Neural cell (in vitro differentiated cells): ENCODE results near the gene ELAPOR2. TPM values are rescaled to one million over a fixed set of nuclear protein-coding genes. Genes with fewer than 3 reads are reported as not detected.
"Not testable (repeated sequence)": the region's sequence is repeated elsewhere in the genome, so short reads cannot be mapped to it uniquely, and the experiment has no call there.

Source experiments
- H2AFZ ChIP-seq: fragments of 200-600, 300-800 bp; sonication (generic), shearing (Covaris generic); 2 replicates; pipeline ENCODE4 v1.6.0; 2014; ENCODE audit warnings: low read depth, mild to moderate bottlenecking, antibody characterized with exemption, low read length, moderate library complexity
- H3F3A ChIP-seq: fragments of 200-600 bp; shearing (Covaris generic); 2 replicates; pipeline ENCODE4 v1.6.1; 2016; ENCODE audit warnings: mild to moderate bottlenecking, moderate library complexity, mixed read lengths, antibody characterized with exemption, low read length; ENCODE audit not compliant: insufficient read depth, poor library complexity, severe bottlenecking
- H3K27ac ChIP-seq: fragments of 200-600, 300-800 bp; sonication (generic), shearing (Covaris generic); 2 replicates; pipeline ENCODE4 v1.5.1; 2014; ENCODE audit warnings: mild to moderate bottlenecking, low read length, moderate library complexity
- H3K27me3 ChIP-seq: fragments of 300-800, 200-600 bp; sonication (generic), shearing (Covaris generic); 2 replicates; pipeline ENCODE4 v1.6.0; 2014; ENCODE audit warnings: mild to moderate bottlenecking, low read depth, low read length, moderate library complexity; ENCODE audit not compliant: insufficient read depth
- H3K36me3 ChIP-seq: fragments of 300-800, 200-600 bp; sonication (generic), shearing (Covaris generic); 2 replicates; pipeline ENCODE4 v1.5.1; 2014; ENCODE audit warnings: mild to moderate bottlenecking, antibody characterized with exemption, low read length, moderate library complexity; ENCODE audit not compliant: insufficient read depth
- H3K4me2 ChIP-seq: fragments of 300-800, 200-600 bp; sonication (generic), shearing (Covaris generic); 2 replicates; pipeline ENCODE4 v1.6.0; 2014; ENCODE audit warnings: mild to moderate bottlenecking, low read length
- H3K4me3 ChIP-seq: fragments of 300-800, 200-600 bp; sonication (generic), shearing (Covaris generic); 2 replicates; pipeline ENCODE4 v1.5.1; 2014; ENCODE audit warnings: mild to moderate bottlenecking, low read length, moderate library complexity
- H3K79me2 ChIP-seq: fragments of 200-600 bp; shearing (Covaris generic); replicated peaks from 2 replicates; pipeline ENCODE4 v1.6.0; 2014; ENCODE audit warnings: mild to moderate bottlenecking, low read length, moderate library complexity; ENCODE audit not compliant: insufficient read depth
- H3K9ac ChIP-seq: fragments of 300-800, 200-600 bp; sonication (generic), shearing (Covaris generic); 2 replicates; pipeline ENCODE4 v1.6.1; 2016; ENCODE audit warnings: mild to moderate bottlenecking, low read length, mixed read lengths
- H3K9me2 ChIP-seq: fragments of 200-600 bp; shearing (Covaris generic); 2 replicates; pipeline ENCODE4 v1.6.1; 2016; ENCODE audit warnings: mild to moderate bottlenecking, low read length, mixed read lengths; ENCODE audit not compliant: insufficient read depth
- H3K9me3 ChIP-seq: fragments of 200-600, 300-800 bp; sonication (generic), shearing (Covaris generic); 2 replicates; pipeline ENCODE4 v1.6.1; 2016; ENCODE audit warnings: mild to moderate bottlenecking, mixed run types, low read length, moderate library complexity, mixed read lengths
- H4K20me1 ChIP-seq: fragments of 200-600 bp; shearing (Covaris generic); 2 replicates; pipeline ENCODE4 v1.6.1; 2016; ENCODE audit warnings: mild to moderate bottlenecking, mixed run types; ENCODE audit not compliant: insufficient read depth
- CTCF ChIP-seq: fragments of 450-650 bp; IDR thresholded peaks from 2 replicates; pipeline ENCODE4 v1.5.1; 2014; ENCODE audit warnings: antibody characterized with exemption, mild to moderate bottlenecking, moderate library complexity; ENCODE audit not compliant: poor library complexity, severe bottlenecking
- EZH2 ChIP-seq: fragments of 200-600, 300-800 bp; shearing (Covaris generic), sonication (generic); IDR thresholded peaks from 2 replicates; pipeline ENCODE4 v1.6.1; 2014; ENCODE audit warnings: antibody characterized with exemption, low read length, borderline replicate concordance, mild to moderate bottlenecking; ENCODE audit not compliant: insufficient read depth, poor library complexity, severe bottlenecking
- MXI1 ChIP-seq: fragments of 450-650 bp; conservative IDR thresholded peaks from 2 replicates; pipeline ENCODE4 v1.6.1; 2014; ENCODE audit warnings: antibody characterized with exemption, mild to moderate bottlenecking; ENCODE audit not compliant: poor library complexity, severe bottlenecking
- POLR2AphosphoS5 ChIP-seq: IDR thresholded peaks from 2 replicates; pipeline ENCODE4 v1.6.1; 2012
- RAD21 ChIP-seq: fragments of 450-650 bp; conservative IDR thresholded peaks from 2 replicates; pipeline ENCODE4 v1.6.1; 2014; ENCODE audit warnings: antibody characterized with exemption, mild to moderate bottlenecking, moderate library complexity
- SMC3 ChIP-seq: fragments of 450-650 bp; conservative IDR thresholded peaks from 2 replicates; pipeline ENCODE4 v1.6.1; 2014; ENCODE audit warnings: antibody characterized with exemption, mild to moderate bottlenecking, moderate library complexity; ENCODE audit not compliant: poor library complexity
- TAF1 ChIP-seq: IDR thresholded peaks from 2 replicates; pipeline ENCODE4 v1.6.1; 2012; ENCODE audit warnings: low read depth
- polyA plus RNA-seq: library from polyadenylated mRNA; depleted of rRNA; stranded (reverse); fragments of >200 nt; gene quantifications from 2 replicates; pipeline ENCODE4 v1.2.3, GENCODE V29; 2014

ELAPOR2 gene
- polyA plus RNA-seq, 1 donor from 2014 or later = 21.9 TPM

- H3K36me3 ChIP-seq = no peaks in the 10 kb centered on the region
- H3K9me2 ChIP-seq = no peaks in the 10 kb centered on the region
- no peak overlapping the region for H3K9ac ChIP-seq
- no peak overlapping the region for H3K27ac ChIP-seq
- H3K4me2 ChIP-seq = no peak overlapping the region
- no peaks in the 10 kb centered on the region for H4K20me1 ChIP-seq
- no peak overlapping the region for H2AFZ ChIP-seq
- H3F3A ChIP-seq = no peaks in the 10 kb centered on the region
- H3K79me2 ChIP-seq = no peaks in the 10 kb centered on the region
- H3K9me3 ChIP-seq = no peaks in the 10 kb centered on the region
- no peak overlapping the region for H3K4me3 ChIP-seq
- H3K27me3 ChIP-seq = no peaks in the 10 kb centered on the region
- TF ChIP-seq EZH2 (no peak), SMC3 (no peak), TAF1 (no peak), RAD21 (no peak)
Measured at GRCh38 chr7:87046456-87046855, 13.0 kb downstream of the ELAPOR2 start.

- not testable (repeated sequence) for H3K27me3 ChIP-seq, H3K4me3 ChIP-seq, H4K20me1 ChIP-seq, H3F3A ChIP-seq, H3K36me3 ChIP-seq, H3K27ac ChIP-seq, H3K4me2 ChIP-seq, H3K79me2 ChIP-seq, H3K9me3 ChIP-seq, H2AFZ ChIP-seq, H3K9ac ChIP-seq, H3K9me2 ChIP-seq
Measured at GRCh38 chr7:87044713-87045112, 14.7 kb downstream of the ELAPOR2 start.

- not testable (repeated sequence) for H3K27me3 ChIP-seq, H3K9me2 ChIP-seq, H3K4me2 ChIP-seq, H3K36me3 ChIP-seq, H3K27ac ChIP-seq, H3K9ac ChIP-seq, H3F3A ChIP-seq, H4K20me1 ChIP-seq, H3K9me3 ChIP-seq, H3K4me3 ChIP-seq, H2AFZ ChIP-seq
- H3K79me2 ChIP-seq = peaks cover 18% of the 10 kb centered on the region
Measured at GRCh38 chr7:87041586-87041985, 17.9 kb downstream of the ELAPOR2 start.

- peak overlapping the region; percentile 10 for H2AFZ ChIP-seq
Measured at GRCh38 chr7:87039691-87040299, 19.7 kb downstream of the ELAPOR2 start.

GRCh38 chr7:87038993-87039690, 20.3 kb downstream of the ELAPOR2 start:
- Histone ChIP-seq H3K4me2 (no peak overlapping the region), H3K27ac (peak overlapping the region; percentile 85), H3K9me2 (no peaks in the 10 kb centered on the region), H3K9ac (peak overlapping the region; percentile 49), H3K27me3 (no peaks in the 10 kb centered on the region), H3K79me2 (peaks cover 42% of the 10 kb centered on the region), H3K9me3 (no peaks in the 10 kb centered on the region), H4K20me1 (no peaks in the 10 kb centered on the region), H3F3A (no peaks in the 10 kb centered on the region), H3K4me3 (peak overlapping the region; percentile 64), H3K36me3 (no peaks in the 10 kb centered on the region), H2AFZ (peak overlapping the region; percentile 10)
- no peak for TF ChIP-seq POLR2AphosphoS5
- no peak for TF ChIP-seq RAD21
- no peak for TF ChIP-seq TAF1
- no peak for TF ChIP-seq MXI1
- no peak for TF ChIP-seq EZH2
- TF ChIP-seq CTCF = no peak

More at GRCh38 chr7:87039691-87040299, 19.7 kb downstream of the ELAPOR2 start:
- not testable (repeated sequence) for H4K20me1 ChIP-seq, H3K4me2 ChIP-seq, H3K9me2 ChIP-seq, H3K9me3 ChIP-seq, H3F3A ChIP-seq, H3K36me3 ChIP-seq, H3K27me3 ChIP-seq
- Histone ChIP-seq H3K4me3 (peak overlapping the region; percentile 64), H3K27ac (peak overlapping the region; percentile 85), H3K9ac (peak overlapping the region; percentile 49), H3K79me2 (peaks cover 36% of the 10 kb centered on the region)
